ENCODE data around the gene TF.

TF gene

GRCh38 chr3:133765256-133765655 is 19.1 kb downstream of the TF start:
- no peak for DNase-seq (ENCODE audit: low read depth, low spot score)
- TF ChIP-seq POLR2AphosphoS5 (IDR thresholded peaks at IDR 0.05; ENCODE audit: borderline replicate concordance, low read depth, low read length) (no peak), FOXP2 (optimal IDR thresholded peaks at IDR 0.05; ENCODE audit: control extremely low read depth, extremely low read length, insufficient read depth) (no peak), EZH2 (IDR thresholded peaks at IDR 0.05) (no peak)

GRCh38 chr3:133767607-133768006 is 21.4 kb downstream of the TF start:
- Histone ChIP-seq H3K27ac (no peak overlapping the region), H3K9ac (ENCODE audit: insufficient read length) (no peak overlapping the region), H3K9me3 (ENCODE audit: low read depth, low read length) (no peaks in the 10 kb centered on the region), H3K4me3 (no peak overlapping the region), H3K36me3 (ENCODE audit: insufficient read depth, low read length) (no peaks in the 10 kb centered on the region)
- TF ChIP-seq FOXP2 (optimal IDR thresholded peaks at IDR 0.05; ENCODE audit: control extremely low read depth, extremely low read length, insufficient read depth) (no peak), EZH2 (IDR thresholded peaks at IDR 0.05) (no peak), POLR2AphosphoS5 (IDR thresholded peaks at IDR 0.05; ENCODE audit: borderline replicate concordance, low read depth, low read length) (no peak)
- DNase-seq (ENCODE audit: low read depth, low spot score), result no peak

More at GRCh38 chr3:133765256-133765655, 19.1 kb downstream of the TF start:
- Histone ChIP-seq H3K4me3 (no peak overlapping the region), H3K27ac (no peak overlapping the region), H3K9ac (ENCODE audit: insufficient read length) (no peak overlapping the region), H3K9me3 (ENCODE audit: low read depth, low read length) (no peaks in the 10 kb centered on the region), H3K36me3 (ENCODE audit: insufficient read depth, low read length) (no peaks in the 10 kb centered on the region)

- Histone ChIP-seq H3K9me3 (ENCODE audit: low read depth, low read length) (no peaks in the 10 kb centered on the region), H3K36me3 (ENCODE audit: insufficient read depth, low read length) (no peaks in the 10 kb centered on the region), H3K27ac (no peak overlapping the region), H3K4me3 (no peak overlapping the region), H3K9ac (ENCODE audit: insufficient read length) (no peak overlapping the region)
- DNase-seq (ENCODE audit: low read depth, low spot score), result no peak
- TF ChIP-seq FOXP2 (optimal IDR thresholded peaks at IDR 0.05; ENCODE audit: control extremely low read depth, extremely low read length, insufficient read depth), result no peak
- TF ChIP-seq POLR2AphosphoS5 (IDR thresholded peaks at IDR 0.05; ENCODE audit: borderline replicate concordance, low read depth, low read length), result no peak
- TF ChIP-seq EZH2 (IDR thresholded peaks at IDR 0.05), result no peak
Observed at GRCh38 chr3:133769536-133769935, 23.3 kb downstream of the TF start.

- DNase-seq (ENCODE audit: low read depth, low spot score), result no peak
- no peak overlapping the region for H3K27ac ChIP-seq
- H3K36me3 ChIP-seq (ENCODE audit: insufficient read depth, low read length), result no peaks in the 10 kb centered on the region
- no peak overlapping the region for H3K4me3 ChIP-seq
- H3K9ac ChIP-seq (ENCODE audit: insufficient read length), result no peak overlapping the region
- TF ChIP-seq FOXP2 (optimal IDR thresholded peaks at IDR 0.05; ENCODE audit: control extremely low read depth, extremely low read length, insufficient read depth) (no peak), POLR2AphosphoS5 (IDR thresholded peaks at IDR 0.05; ENCODE audit: borderline replicate concordance, low read depth, low read length) (no peak), EZH2 (IDR thresholded peaks at IDR 0.05) (no peak)
- H3K9me3 ChIP-seq (ENCODE audit: low read depth, low read length), result no peaks in the 10 kb centered on the region
Observed at GRCh38 chr3:133773732-133774131, 27.5 kb downstream of the TF start.

GRCh38 chr3:133775309-133775708 is 29.1 kb downstream of the TF start:
- TF ChIP-seq FOXP2 (optimal IDR thresholded peaks at IDR 0.05; ENCODE audit: control extremely low read depth, extremely low read length, insufficient read depth) (no peak), POLR2AphosphoS5 (IDR thresholded peaks at IDR 0.05; ENCODE audit: borderline replicate concordance, low read depth, low read length) (no peak), EZH2 (IDR thresholded peaks at IDR 0.05) (no peak)
- DNase-seq (ENCODE audit: low read depth, low spot score), result no peak
- no peak overlapping the region for H3K4me3 ChIP-seq
- H3K36me3 ChIP-seq (ENCODE audit: insufficient read depth, low read length), result no peaks in the 10 kb centered on the region
- H3K9me3 ChIP-seq (ENCODE audit: low read depth, low read length), result no peaks in the 10 kb centered on the region
- H3K9ac ChIP-seq (ENCODE audit: insufficient read length), result no peak overlapping the region
- no peak overlapping the region for H3K27ac ChIP-seq

- H3K36me3 ChIP-seq (ENCODE audit: insufficient read depth, low read length), result no peaks in the 10 kb centered on the region
- TF ChIP-seq POLR2AphosphoS5 (IDR thresholded peaks at IDR 0.05; ENCODE audit: borderline replicate concordance, low read depth, low read length) (no peak), EZH2 (IDR thresholded peaks at IDR 0.05) (no peak), FOXP2 (optimal IDR thresholded peaks at IDR 0.05; ENCODE audit: control extremely low read depth, extremely low read length, insufficient read depth) (no peak)
- no peak overlapping the region for H3K9ac ChIP-seq (ENCODE audit: insufficient read length)
- H3K4me3 ChIP-seq, result no peak overlapping the region
- no peak overlapping the region for H3K27ac ChIP-seq
- no peak for DNase-seq (ENCODE audit: low read depth, low spot score)
- no peaks in the 10 kb centered on the region for H3K9me3 ChIP-seq (ENCODE audit: low read depth, low read length)
Observed at GRCh38 chr3:133775835-133776234, 29.6 kb downstream of the TF start.

GRCh38 chr3:133776794-133777438 is 30.7 kb downstream of the TF start:
- no peak for DNase-seq (ENCODE audit: low read depth, low spot score)
- Histone ChIP-seq H3K4me3 (no peak overlapping the region), H3K36me3 (ENCODE audit: insufficient read depth, low read length) (no peaks in the 10 kb centered on the region)

GRCh38 chr3:133777807-133778568 is 31.8 kb downstream of the TF start:
- H3K4me3 ChIP-seq, result no peak overlapping the region
- H3K36me3 ChIP-seq (ENCODE audit: insufficient read depth, low read length), result no peaks in the 10 kb centered on the region
- no peak overlapping the region for H3K27ac ChIP-seq
- H3K9me3 ChIP-seq (ENCODE audit: low read depth, low read length), result no peaks in the 10 kb centered on the region
- no peak for DNase-seq (ENCODE audit: low read depth, low spot score)
- TF ChIP-seq POLR2AphosphoS5 (IDR thresholded peaks at IDR 0.05; ENCODE audit: borderline replicate concordance, low read depth, low read length) (no peak), EZH2 (IDR thresholded peaks at IDR 0.05) (no peak), FOXP2 (optimal IDR thresholded peaks at IDR 0.05; ENCODE audit: control extremely low read depth, extremely low read length, insufficient read depth) (no peak)
- no peak overlapping the region for H3K9ac ChIP-seq (ENCODE audit: insufficient read length)

More at GRCh38 chr3:133776794-133777438, 30.7 kb downstream of the TF start:
- no peaks in the 10 kb centered on the region for H3K9me3 ChIP-seq (ENCODE audit: low read depth, low read length)
- H3K27ac ChIP-seq, result no peak overlapping the region
- TF ChIP-seq EZH2 (IDR thresholded peaks at IDR 0.05) (no peak), POLR2AphosphoS5 (IDR thresholded peaks at IDR 0.05; ENCODE audit: borderline replicate concordance, low read depth, low read length) (no peak), FOXP2 (optimal IDR thresholded peaks at IDR 0.05; ENCODE audit: control extremely low read depth, extremely low read length, insufficient read depth) (no peak)
- no peak overlapping the region for H3K9ac ChIP-seq (ENCODE audit: insufficient read length)
